IMR-90 (cell line): Measurements from ENCODE around the gene PEX6. TPM values are rescaled to one million over a fixed set of nuclear protein-coding genes. Genes with fewer than 3 reads are reported as not detected.

ENCODE experiments used
- ATAC-seq: fragments of 200-7000 bp; cut with Tn5 transposase; 2 replicates; pipeline ENCODE4 v1.9.1; 2020; ENCODE audit warnings: low read depth, mild to moderate bottlenecking, moderate library complexity
- BruUV-seq: library from RNA; stranded (reverse); fragments of 400-500 nt; replicated peaks from 2 replicates; lab custom pipeline; 2021; lab: Mats Ljungman, UMichigan
- CTCF ChIA-PET: fragments of 300-600 bp; formaldehyde crosslinking; extraction: SDS; loops from one replicate; lab custom pipeline; 2021; ENCODE audit warnings: antibody characterized with exemption; lab: Yijun Ruan, JAX
- POLR2A ChIA-PET: fragments of 300-600 bp; sonication (Branson Sonifier 250); formaldehyde crosslinking; loops from one replicate; lab custom pipeline; 2022; ENCODE audit warnings: antibody characterized with exemption; ENCODE audit not compliant: unreplicated experiment; lab: Charles Lee
- DNase-seq: peaks from one replicate; pipeline ENCODE4 v3.0.0; 2013
- H2AFZ ChIP-seq: replicated peaks from 2 replicates; pipeline ENCODE3; 2013; ENCODE audit warnings: low read length, mild to moderate bottlenecking; ENCODE audit not compliant: poor library complexity
- H2AK5ac ChIP-seq: 2 replicates; pipeline ENCODE4 v1.6.1; 2013; ENCODE audit warnings: low read depth, low read length, inconsistent platforms
- H2AK9ac ChIP-seq: replicated peaks from 2 replicates; pipeline ENCODE3; 2013; ENCODE audit warnings: mild to moderate bottlenecking, low read depth, low read length, moderate library complexity; ENCODE audit not compliant: poor library complexity
- H2BK120ac ChIP-seq: 2 replicates; pipeline ENCODE4 v1.6.1; 2013; ENCODE audit warnings: low read depth, low read length, inconsistent platforms
- H2BK15ac ChIP-seq: 3 replicates; pipeline ENCODE4 v1.6.1; 2013; ENCODE audit warnings: low read depth, low read length, inconsistent platforms
- H2BK20ac ChIP-seq: 2 replicates; pipeline ENCODE4 v1.6.1; 2013; ENCODE audit warnings: low read depth, mild to moderate bottlenecking, inconsistent platforms, low read length, moderate library complexity
- H2BK5ac ChIP-seq: 2 replicates; pipeline ENCODE4 v1.6.1; 2013; ENCODE audit warnings: mild to moderate bottlenecking, low read depth, low read length, inconsistent platforms; ENCODE audit not compliant: poor library complexity, severe bottlenecking
- H3K14ac ChIP-seq: replicated peaks from 2 replicates; pipeline ENCODE4 v1.6.1; 2013; ENCODE audit warnings: low read depth, low read length, inconsistent platforms
- H3K18ac ChIP-seq: 2 replicates; pipeline ENCODE4 v1.6.1; 2013; ENCODE audit warnings: low read depth, low read length, control low read depth
- H3K23ac ChIP-seq: 2 replicates; pipeline ENCODE4 v1.6.1; 2013; ENCODE audit warnings: low read depth, low read length, inconsistent platforms
- H3K27ac ChIP-seq: 2 replicates; pipeline ENCODE4 v1.5.1; 2013; ENCODE audit warnings: mild to moderate bottlenecking, control low read depth, low read length; ENCODE audit not compliant: insufficient read depth
- H3K27me3 ChIP-seq: 2 replicates; pipeline ENCODE4 v1.6.1; 2013; ENCODE audit warnings: low read length; ENCODE audit not compliant: control insufficient read depth, insufficient read depth
- H3K36me3 ChIP-seq: 2 replicates; pipeline ENCODE4 v1.6.1; 2013; ENCODE audit warnings: low read length, mixed read lengths; ENCODE audit not compliant: control insufficient read depth, insufficient read depth
- H3K4ac ChIP-seq: 2 replicates; pipeline ENCODE4 v1.6.1; 2013; ENCODE audit warnings: low read depth, low read length, inconsistent platforms
- H3K4me1 ChIP-seq: 2 replicates; pipeline ENCODE4 v1.6.1; 2013; ENCODE audit warnings: low read length, mixed read lengths; ENCODE audit not compliant: control insufficient read depth, insufficient read depth
- H3K4me2 ChIP-seq: 2 replicates; pipeline ENCODE4 v1.6.1; 2013; ENCODE audit warnings: low read depth, mild to moderate bottlenecking, control low read depth, low read length, moderate library complexity
- H3K4me3 ChIP-seq: 2 replicates; pipeline ENCODE4 v1.5.1; 2013; ENCODE audit warnings: low read depth, mild to moderate bottlenecking, control low read depth, low read length, moderate library complexity; ENCODE audit not compliant: insufficient read depth
- H3K56ac ChIP-seq: 2 replicates; pipeline ENCODE4 v1.6.1; 2013; ENCODE audit warnings: low read length, inconsistent platforms; ENCODE audit not compliant: insufficient read depth; ENCODE audit errors: extremely low read depth
- H3K79me1 ChIP-seq, 2 experiments: 2 replicates each; pipeline ENCODE4 v1.6.1; 2013; ENCODE audit warnings: low read length in 2 of 2, inconsistent platforms in 1 of 2, low read depth in 1 of 2
- H3K9ac ChIP-seq: 2 replicates; pipeline ENCODE4 v1.6.1; 2013; ENCODE audit warnings: low read depth, low read length, control low read depth
- H3K9me1 ChIP-seq: 2 replicates; pipeline ENCODE4 v1.6.1; 2013; ENCODE audit warnings: low read length, inconsistent platforms; ENCODE audit not compliant: insufficient read depth
- H3K9me3 ChIP-seq: 2 replicates; pipeline ENCODE4 v1.6.1; 2013; ENCODE audit warnings: low read length; ENCODE audit not compliant: control insufficient read depth, insufficient read depth
- H4K20me1 ChIP-seq: 2 replicates; pipeline ENCODE4 v1.6.1; 2013; ENCODE audit warnings: low read length, inconsistent platforms; ENCODE audit not compliant: insufficient read depth
- H4K5ac ChIP-seq: 2 replicates; pipeline ENCODE4 v1.6.1; 2013; ENCODE audit warnings: mild to moderate bottlenecking, low read depth, low read length, control low read depth
- H4K8ac ChIP-seq, 2 experiments: 2 replicates each; pipeline ENCODE4 v1.6.1; 2013; ENCODE audit warnings: low read depth in 2 of 2, low read length in 2 of 2, control low read depth in 1 of 2, inconsistent platforms in 1 of 2
- H4K91ac ChIP-seq: 2 replicates; pipeline ENCODE4 v1.6.1; 2013; ENCODE audit warnings: low read depth, low read length, inconsistent platforms; ENCODE audit not compliant: insufficient read depth
- BHLHE40 ChIP-seq: fragments of 150-350 bp; IDR thresholded peaks from 2 replicates; pipeline ENCODE4 v1.6.1; 2016; ENCODE audit warnings: mild to moderate bottlenecking, low read depth, low read length
- CEBPB ChIP-seq: IDR thresholded peaks from 2 replicates; pipeline ENCODE4 v1.6.1; 2012; ENCODE audit warnings: low read depth, low read length, improper control_type of control experiment
- RAD21 ChIP-seq: IDR thresholded peaks from 2 replicates; pipeline ENCODE4 v1.6.1; 2012; ENCODE audit warnings: low read length, improper control_type of control experiment
- RCOR1 ChIP-seq: IDR thresholded peaks from 2 replicates; pipeline ENCODE4 v1.6.1; 2012; ENCODE audit warnings: mild to moderate bottlenecking, low read length, improper control_type of control experiment; ENCODE audit not compliant: insufficient replicate concordance
- USF2 ChIP-seq: fragments of 150-350 bp; IDR thresholded peaks from 2 replicates; pipeline ENCODE4 v1.6.1; 2017; ENCODE audit warnings: mild to moderate bottlenecking, antibody characterized with exemption, low read length, low read depth
- WGBS, 2 experiments: methylation state at CpG; one replicate each; pipeline versions ENCODE4 v1.1.5 to v1.1.7; 2013; ENCODE audit warnings: missing lambda C conversion rate in 2 of 2; ENCODE audit not compliant: insufficient read length in 1 of 2; ENCODE audit errors: extremely low coverage in 2 of 2; 5-methylcytosine and 5-hydroxymethylcytosine counted together
- dilution Hi-C: fragments of 300-500 bp; cut with HindIII; formaldehyde crosslinking; loops from one replicate; pipeline ENCODE4 v1.14.3; 2018; ENCODE audit warnings: low sequenced_read_pairs; ENCODE audit not compliant: unreplicated experiment
- in situ Hi-C: fragments of 300-500 bp; cut with MboI; formaldehyde crosslinking; loops from 3 replicates; pipeline ENCODE4 v1.14.3; 2019; ENCODE audit warnings: low sequenced_read_pairs, inconsistent platforms, mixed read lengths
- intact Hi-C: fragments of 100-400 bp; cut with micrococcal nuclease; formaldehyde crosslinking; loops from 2 replicates; pipeline ENCODE4 v1.10.0; 2022
- polyA plus RNA-seq, 3 experiments: library from polyadenylated mRNA; depleted of rRNA; stranded (reverse); fragments of >200 nt; gene quantifications; 2 replicates each; pipeline ENCODE4 v1.2.3, GENCODE V29; 2012; ENCODE audit warnings: low replicate concordance in 1 of 3
- total RNA-seq: library from RNA; depleted of rRNA; stranded (reverse); fragments of >200 nt; gene quantifications from 2 replicates; pipeline ENCODE4 v1.2.3, GENCODE V29; 2012

Gene PEX6
- total and polyA plus RNA-seq, 2 of the 4 experiments (the other 2 are of a cell fraction): 10.4 to 10.6 TPM

- ChIA-PET POLR2A (interaction anchor here (0.9 to 1.2 kb wide), 2 partner anchors 10 to 160 kb away, joined by 3 read pairs; no protein-coding TSS in a partner anchor), CTCF (interaction anchor here (0.6 to 1.1 kb wide), 2 partner anchors 16 to 18 kb away, joined by 3 read pairs; no protein-coding TSS in a partner anchor)
- Histone ChIP-seq H4K8ac (peak overlapping the region; percentile 78 to 95), H3K9ac (peak overlapping the region; percentile 96), H3K27me3 (no peaks in the 10 kb centered on the region), H2AFZ (peak overlapping the region; percentile 94), H3K79me1 (peaks cover 9 to 68% of the 10 kb centered on the region in 2 experiments; a peak in 2 of 4 replicates), H3K4me3 (peak overlapping the region; percentile 84), H3K18ac (peak overlapping the region; percentile 31), H3K9me1 (peaks cover 3% of the 10 kb centered on the region), H2AK5ac (peak overlapping the region; percentile 98), H3K14ac (peak overlapping the region; percentile 96), H3K9me3 (no peaks in the 10 kb centered on the region), H2BK15ac (no peak overlapping the region; the same call in 2 of the 3 replicates), H3K4me2 (peak overlapping the region; percentile 90), H3K4me1 (peaks cover 8% of the 10 kb centered on the region), H4K91ac (peak overlapping the region; percentile 95), H2BK120ac (peak overlapping the region; percentile 18; the same call in 1 of the 2 replicates), H2AK9ac (peak overlapping the region; percentile 99), H4K20me1 (no peaks in the 10 kb centered on the region; the same call in 1 of the 2 replicates), H3K23ac (peak overlapping the region; percentile 70), H4K5ac (peak overlapping the region; percentile 77), H3K4ac (peak overlapping the region; percentile 93), H3K36me3 (peaks cover 41% of the 10 kb centered on the region), H3K56ac (peak overlapping the region; percentile 88), H2BK20ac (no peak overlapping the region), H2BK5ac (peak overlapping the region; percentile 83), H3K27ac (peak overlapping the region; percentile 88)
- dilution Hi-C loops (no loop called here), intact Hi-C loops (loop anchor here (2.0 kb wide), 2 partner anchors 114 to 128 kb away; no protein-coding TSS in a partner anchor), in situ Hi-C loops (no loop called here)
- DNase-seq: peak; percentile 45
- no TSS peak for BruUV-seq
- 0% methylated on average over 1 of the region's 7 CpGs; no CpG with 5 or more reads in 1 of the 2 experiments for WGBS, 2 experiments
- ATAC-seq: peak; percentile 5; the same call in 1 of the 2 replicates
- no peak for TF ChIP-seq RAD21
- TF ChIP-seq BHLHE40: no peak
- no peak for TF ChIP-seq USF2
- TF ChIP-seq CEBPB: no peak
- no peak for TF ChIP-seq RCOR1
These were observed 35.5 kb upstream of the PEX6 start for GRCh38 chr6:43014434-43014909.
